ENCODE measurements around the gene CLIP2. TPM values are rescaled to one million over a fixed set of nuclear protein-coding genes. Genes with fewer than 3 reads are reported as not detected.

CLIP2 gene
- total RNA-seq, 1 donor = 70.9 TPM

GRCh38 chr7:74297516-74298233 is 8.5 kb downstream of the CLIP2 start:
- Histone ChIP-seq H3K36me3 (ENCODE audit: insufficient read depth, low read length) (peaks cover 3% of the 10 kb centered on the region), H3K4me2 (ENCODE audit: insufficient read depth, low read length) (no peak overlapping the region), H3K79me2 (ENCODE audit: insufficient read depth, low read length) (peaks cover 89% of the 10 kb centered on the region), H3K4me1 (ENCODE audit: insufficient read depth, low read length) (peaks cover 23% of the 10 kb centered on the region), H3K27me3 (ENCODE audit: insufficient read depth, low read length) (no peaks in the 10 kb centered on the region), H4K20me1 (ENCODE audit: insufficient read depth, low read length) (peaks cover 70% of the 10 kb centered on the region), H3K9me3 (ENCODE audit: low read depth, low read length) (no peaks in the 10 kb centered on the region), H2AFZ (ENCODE audit: low read length) (no peak overlapping the region), H3K27ac (ENCODE audit: low read depth, low read length) (no peak overlapping the region), H3K4me3 (ENCODE audit: insufficient read depth, low read length) (no peak overlapping the region)
- DNase-seq (ENCODE audit: insufficient read length, low spot score, missing footprints) = peak; percentile 55
- TF ChIP-seq CTCF (IDR thresholded peaks at IDR 0.05; ENCODE audit: extremely low read depth, low read depth, low read length) = no peak

- peaks cover 3% of the 10 kb centered on the region for H3K36me3 ChIP-seq (ENCODE audit: insufficient read depth, low read length)
- no peak overlapping the region for H3K27ac ChIP-seq (ENCODE audit: low read depth, low read length)
- no peaks in the 10 kb centered on the region for H3K27me3 ChIP-seq (ENCODE audit: insufficient read depth, low read length)
- H3K79me2 ChIP-seq (ENCODE audit: insufficient read depth, low read length) = peaks cover 88% of the 10 kb centered on the region
- DNase-seq (ENCODE audit: insufficient read length, low spot score, missing footprints) = peak; percentile 34
- no peak overlapping the region for H3K4me2 ChIP-seq (ENCODE audit: insufficient read depth, low read length)
- H3K4me1 ChIP-seq (ENCODE audit: insufficient read depth, low read length) = peaks cover 11% of the 10 kb centered on the region
- H3K4me3 ChIP-seq (ENCODE audit: insufficient read depth, low read length) = no peak overlapping the region
- TF ChIP-seq CTCF (IDR thresholded peaks at IDR 0.05; ENCODE audit: extremely low read depth, low read depth, low read length) = no peak
- no peaks in the 10 kb centered on the region for H3K9me3 ChIP-seq (ENCODE audit: low read depth, low read length)
- no peak overlapping the region for H2AFZ ChIP-seq (ENCODE audit: low read length)
- H4K20me1 ChIP-seq (ENCODE audit: insufficient read depth, low read length) = peaks cover 64% of the 10 kb centered on the region
Observed at GRCh38 chr7:74299401-74299800, 10.2 kb downstream of the CLIP2 start.

GRCh38 chr7:74300926-74301325 is 11.7 kb downstream of the CLIP2 start:
- Histone ChIP-seq H4K20me1 (ENCODE audit: insufficient read depth, low read length) (peaks cover 60% of the 10 kb centered on the region), H2AFZ (ENCODE audit: low read length) (no peak overlapping the region), H3K4me3 (ENCODE audit: insufficient read depth, low read length) (no peak overlapping the region), H3K4me2 (ENCODE audit: insufficient read depth, low read length) (no peak overlapping the region), H3K79me2 (ENCODE audit: insufficient read depth, low read length) (peaks cover 84% of the 10 kb centered on the region), H3K27ac (ENCODE audit: low read depth, low read length) (no peak overlapping the region), H3K9me3 (ENCODE audit: low read depth, low read length) (no peaks in the 10 kb centered on the region), H3K27me3 (ENCODE audit: insufficient read depth, low read length) (no peaks in the 10 kb centered on the region), H3K36me3 (ENCODE audit: insufficient read depth, low read length) (no peaks in the 10 kb centered on the region), H3K4me1 (ENCODE audit: insufficient read depth, low read length) (peaks cover 7% of the 10 kb centered on the region)
- no peak for TF ChIP-seq CTCF (IDR thresholded peaks at IDR 0.05; ENCODE audit: extremely low read depth, low read depth, low read length)
- DNase-seq (ENCODE audit: insufficient read length, low spot score, missing footprints) = peak; percentile 1

- Histone ChIP-seq H3K4me1 (ENCODE audit: insufficient read depth, low read length) (peaks cover 21% of the 10 kb centered on the region), H2AFZ (ENCODE audit: low read length) (no peak overlapping the region), H4K20me1 (ENCODE audit: insufficient read depth, low read length) (peaks cover 62% of the 10 kb centered on the region), H3K27me3 (ENCODE audit: insufficient read depth, low read length) (no peaks in the 10 kb centered on the region), H3K27ac (ENCODE audit: low read depth, low read length) (peak overlapping the region; percentile 5), H3K36me3 (ENCODE audit: insufficient read depth, low read length) (no peaks in the 10 kb centered on the region), H3K4me3 (ENCODE audit: insufficient read depth, low read length) (no peak overlapping the region), H3K9me3 (ENCODE audit: low read depth, low read length) (no peaks in the 10 kb centered on the region), H3K4me2 (ENCODE audit: insufficient read depth, low read length) (no peak overlapping the region), H3K79me2 (ENCODE audit: insufficient read depth, low read length) (peaks cover 84% of the 10 kb centered on the region)
- peak; percentile 79 for DNase-seq (ENCODE audit: insufficient read length, low spot score, missing footprints)
- TF ChIP-seq CTCF (IDR thresholded peaks at IDR 0.05; ENCODE audit: extremely low read depth, low read depth, low read length) = no peak
Observed at GRCh38 chr7:74302745-74303221, 13.6 kb downstream of the CLIP2 start.
